K562 (cell line): Measurements from ENCODE around the gene CHD3. TPM values are rescaled to one million over a fixed set of nuclear protein-coding genes. Genes with fewer than 3 reads are reported as not detected.

Source experiments
- CCAR2 ChIP-seq: fragments of 200-400 bp; formaldehyde crosslinking; IDR thresholded peaks from 2 replicates; pipeline ENCODE4 v1.6.1; 2017; ENCODE audit warnings: mild to moderate bottlenecking, low read depth, low read length
- CTBP1 ChIP-seq: fragments of 450-650 bp; IDR thresholded peaks from 2 replicates; pipeline ENCODE4 v1.6.1; 2016; ENCODE audit warnings: borderline replicate concordance
- DNMT1 ChIP-seq: fragments of 450-650 bp; IDR thresholded peaks from 2 replicates; pipeline ENCODE4 v1.6.1; 2016; ENCODE audit warnings: antibody characterized with exemption, mild to moderate bottlenecking
- ELF4 ChIP-seq: fragments of 450-650 bp; formaldehyde crosslinking; IDR thresholded peaks from 2 replicates; pipeline ENCODE4 v1.4.0; 2022; ENCODE audit warnings: missing genetic modification characterization
- HNRNPLL ChIP-seq: fragments of 200-400 bp; formaldehyde crosslinking; IDR thresholded peaks from 2 replicates; pipeline ENCODE4 v1.6.1; 2017; ENCODE audit warnings: low read length, low read depth, mild to moderate bottlenecking; ENCODE audit not compliant: poor library complexity, severe bottlenecking
- MCM3 ChIP-seq: fragments of 450-650 bp; IDR thresholded peaks from 2 replicates; pipeline ENCODE4 v1.6.1; 2016
- STAG1 ChIP-seq: sonication (generic); formaldehyde crosslinking; IDR thresholded peaks from 2 replicates; pipeline ENCODE4 v1.5.0; 2020; ENCODE audit warnings: missing genetic modification reagents, borderline replicate concordance
- TAF9B ChIP-seq: fragments of 450-650 bp; IDR thresholded peaks from 2 replicates; pipeline ENCODE4 v1.6.1; 2018; ENCODE audit warnings: mild to moderate bottlenecking; ENCODE audit not compliant: partially characterized antibody
- ZFX ChIP-seq: sonication (generic); formaldehyde crosslinking; IDR thresholded peaks from 2 replicates; pipeline ENCODE4 v1.8.0; 2022; ENCODE audit warnings: mild to moderate bottlenecking, missing genetic modification reagents, moderate library complexity
- ZNF384 ChIP-seq: IDR thresholded peaks from 2 replicates; pipeline ENCODE4 v1.6.1; 2012; ENCODE audit warnings: low read depth, low read length, improper control_type of control experiment
- ZNF445 ChIP-seq: fragments of 250-450 bp; sonication (Bioruptor Pico); IDR thresholded peaks from 2 replicates; pipeline ENCODE4 v1.4.0; 2020; ENCODE audit warnings: low read depth, mild to moderate bottlenecking, moderate library complexity
- polyA plus RNA-seq, 8 experiments: library from polyadenylated mRNA; depleted of rRNA in 4 of 8; stranded (reverse) in 5 of 8; unstranded in 3 of 8; fragments of >200 nt; fragmentation: Nextera tagmentation in 2 of 8; fragmentation: Illumina TruSeq in 1 of 8; extraction: Ambion mirVana in 2 of 8; extraction: Trizol in 1 of 8; gene quantifications; 2 replicates each; pipeline versions ENCODE4 v1.2.1 to v1.2.3, GENCODE V29; 2011 to 2014; ENCODE audit warnings: inconsistent platforms in 1 of 8, missing spikeins in 1 of 8
- total RNA-seq, 7 experiments: library from RNA; depleted of rRNA in 6 of 7; stranded (reverse); fragments of >200 nt in 6 of 7; fragmentation: Illumina TruSeq in 2 of 7; extraction: Trizol in 2 of 7; gene quantifications; 2 replicates each; pipeline versions ENCODE4 v1.2.1 to v1.2.3, GENCODE V29; 2011 to 2021; ENCODE audit warnings: low replicate concordance in 1 of 7
- TF ChIP-seq, protein P1 (sequence below): fragments of 200-800 bp; sonication (Bioruptor generic); IDR thresholded peaks from 2 replicates; pipeline ENCODE4 v1.6.1; 2016; ENCODE audit warnings: missing genetic modification characterization, missing compliant biosample characterization
- TF ChIP-seq, protein P2 (sequence below), 2 experiments: fragments of 450-650 bp; formaldehyde crosslinking in 1 of 2; IDR thresholded peaks; 2 replicates each; pipeline versions ENCODE4 v1.4.0 to v1.6.1; 2014 to 2020; ENCODE audit warnings: mild to moderate bottlenecking in 2 of 2, borderline replicate concordance in 1 of 2, low read depth in 1 of 2
- TF ChIP-seq, protein P3 (sequence below): fragments of 450-650 bp; formaldehyde crosslinking; IDR thresholded peaks from 2 replicates; pipeline ENCODE4 v1.4.0; 2020; ENCODE audit warnings: mild to moderate bottlenecking, moderate library complexity

Gene CHD3
- total and polyA plus RNA-seq, 9 of the 15 experiments (the other 6 are each of a cell fraction or from before 2014, with no cell fraction given) = 0.39 to 38.2 (median 21.2) TPM

DNA sequence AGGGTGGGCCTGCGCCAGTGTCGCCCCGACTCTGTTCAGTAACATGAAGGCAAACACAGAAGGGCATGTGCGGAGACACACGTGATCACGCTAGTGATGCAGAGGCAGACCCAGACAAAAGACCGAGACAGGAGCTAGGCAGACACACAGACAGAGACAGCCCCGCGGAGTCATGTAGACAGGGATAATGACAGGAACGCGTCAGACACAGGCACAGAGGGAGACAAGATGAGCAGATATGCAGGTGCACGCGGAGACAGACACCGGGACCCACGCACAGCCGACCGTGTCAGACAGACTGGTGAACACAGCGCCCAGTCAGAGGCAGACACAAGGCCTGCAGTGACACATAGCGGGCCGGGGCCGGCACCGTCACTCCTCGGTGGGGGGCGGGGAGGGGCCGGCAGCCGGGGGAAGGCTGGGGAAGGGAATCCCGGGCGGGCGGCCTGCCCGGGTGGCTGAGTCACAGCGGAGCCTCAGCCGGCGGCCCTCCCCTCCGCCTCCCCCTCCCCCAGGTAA, 47.1 kb upstream of the CHD3 start (continued):
- TF ChIP-seq, protein P1, sequence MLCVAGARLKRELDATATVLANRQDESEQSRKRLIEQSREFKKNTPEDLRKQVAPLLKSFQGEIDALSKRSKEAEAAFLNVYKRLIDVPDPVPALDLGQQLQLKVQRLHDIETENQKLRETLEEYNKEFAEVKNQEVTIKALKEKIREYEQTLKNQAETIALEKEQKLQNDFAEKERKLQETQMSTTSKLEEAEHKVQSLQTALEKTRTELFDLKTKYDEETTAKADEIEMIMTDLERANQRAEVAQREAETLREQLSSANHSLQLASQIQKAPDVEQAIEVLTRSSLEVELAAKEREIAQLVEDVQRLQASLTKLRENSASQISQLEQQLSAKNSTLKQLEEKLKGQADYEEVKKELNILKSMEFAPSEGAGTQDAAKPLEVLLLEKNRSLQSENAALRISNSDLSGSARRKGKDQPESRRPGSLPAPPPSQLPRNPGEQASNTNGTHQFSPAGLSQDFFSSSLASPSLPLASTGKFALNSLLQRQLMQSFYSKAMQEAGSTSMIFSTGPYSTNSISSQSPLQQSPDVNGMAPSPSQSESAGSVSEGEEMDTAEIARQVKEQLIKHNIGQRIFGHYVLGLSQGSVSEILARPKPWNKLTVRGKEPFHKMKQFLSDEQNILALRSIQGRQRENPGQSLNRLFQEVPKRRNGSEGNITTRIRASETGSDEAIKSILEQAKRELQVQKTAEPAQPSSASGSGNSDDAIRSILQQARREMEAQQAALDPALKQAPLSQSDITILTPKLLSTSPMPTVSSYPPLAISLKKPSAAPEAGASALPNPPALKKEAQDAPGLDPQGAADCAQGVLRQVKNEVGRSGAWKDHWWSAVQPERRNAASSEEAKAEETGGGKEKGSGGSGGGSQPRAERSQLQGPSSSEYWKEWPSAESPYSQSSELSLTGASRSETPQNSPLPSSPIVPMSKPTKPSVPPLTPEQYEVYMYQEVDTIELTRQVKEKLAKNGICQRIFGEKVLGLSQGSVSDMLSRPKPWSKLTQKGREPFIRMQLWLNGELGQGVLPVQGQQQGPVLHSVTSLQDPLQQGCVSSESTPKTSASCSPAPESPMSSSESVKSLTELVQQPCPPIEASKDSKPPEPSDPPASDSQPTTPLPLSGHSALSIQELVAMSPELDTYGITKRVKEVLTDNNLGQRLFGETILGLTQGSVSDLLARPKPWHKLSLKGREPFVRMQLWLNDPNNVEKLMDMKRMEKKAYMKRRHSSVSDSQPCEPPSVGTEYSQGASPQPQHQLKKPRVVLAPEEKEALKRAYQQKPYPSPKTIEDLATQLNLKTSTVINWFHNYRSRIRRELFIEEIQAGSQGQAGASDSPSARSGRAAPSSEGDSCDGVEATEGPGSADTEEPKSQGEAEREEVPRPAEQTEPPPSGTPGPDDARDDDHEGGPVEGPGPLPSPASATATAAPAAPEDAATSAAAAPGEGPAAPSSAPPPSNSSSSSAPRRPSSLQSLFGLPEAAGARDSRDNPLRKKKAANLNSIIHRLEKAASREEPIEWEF (CRISPR knock-in tag) = no peak
- TF ChIP-seq ZNF384 = no peak
- TF ChIP-seq ELF4 = 0 out of 2 replicates have a peak, but pooled peaks have one; percentile 40
- TF ChIP-seq MCM3 = no peak
- TF ChIP-seq TAF9B = peak; percentile 63
- TF ChIP-seq CCAR2 = no peak
- TF ChIP-seq, protein P2, sequence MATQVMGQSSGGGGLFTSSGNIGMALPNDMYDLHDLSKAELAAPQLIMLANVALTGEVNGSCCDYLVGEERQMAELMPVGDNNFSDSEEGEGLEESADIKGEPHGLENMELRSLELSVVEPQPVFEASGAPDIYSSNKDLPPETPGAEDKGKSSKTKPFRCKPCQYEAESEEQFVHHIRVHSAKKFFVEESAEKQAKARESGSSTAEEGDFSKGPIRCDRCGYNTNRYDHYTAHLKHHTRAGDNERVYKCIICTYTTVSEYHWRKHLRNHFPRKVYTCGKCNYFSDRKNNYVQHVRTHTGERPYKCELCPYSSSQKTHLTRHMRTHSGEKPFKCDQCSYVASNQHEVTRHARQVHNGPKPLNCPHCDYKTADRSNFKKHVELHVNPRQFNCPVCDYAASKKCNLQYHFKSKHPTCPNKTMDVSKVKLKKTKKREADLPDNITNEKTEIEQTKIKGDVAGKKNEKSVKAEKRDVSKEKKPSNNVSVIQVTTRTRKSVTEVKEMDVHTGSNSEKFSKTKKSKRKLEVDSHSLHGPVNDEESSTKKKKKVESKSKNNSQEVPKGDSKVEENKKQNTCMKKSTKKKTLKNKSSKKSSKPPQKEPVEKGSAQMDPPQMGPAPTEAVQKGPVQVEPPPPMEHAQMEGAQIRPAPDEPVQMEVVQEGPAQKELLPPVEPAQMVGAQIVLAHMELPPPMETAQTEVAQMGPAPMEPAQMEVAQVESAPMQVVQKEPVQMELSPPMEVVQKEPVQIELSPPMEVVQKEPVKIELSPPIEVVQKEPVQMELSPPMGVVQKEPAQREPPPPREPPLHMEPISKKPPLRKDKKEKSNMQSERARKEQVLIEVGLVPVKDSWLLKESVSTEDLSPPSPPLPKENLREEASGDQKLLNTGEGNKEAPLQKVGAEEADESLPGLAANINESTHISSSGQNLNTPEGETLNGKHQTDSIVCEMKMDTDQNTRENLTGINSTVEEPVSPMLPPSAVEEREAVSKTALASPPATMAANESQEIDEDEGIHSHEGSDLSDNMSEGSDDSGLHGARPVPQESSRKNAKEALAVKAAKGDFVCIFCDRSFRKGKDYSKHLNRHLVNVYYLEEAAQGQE (IDR thresholded peaks at IDR 0.05; ENCODE audit: borderline replicate concordance) = peak; percentile 42; the same call in 1 of the 2 replicates
- TF ChIP-seq, protein P2 (CRISPR knock-in tag; IDR thresholded peaks at IDR 0.05; ENCODE audit: low read depth) = no peak
- peak; percentile 64 for TF ChIP-seq ZFX (CRISPR knock-in tag)
- TF ChIP-seq STAG1 (CRISPR knock-in tag) = no peak
- no peak for TF ChIP-seq DNMT1
- no peak for TF ChIP-seq HNRNPLL
- peak; percentile 67; the same call in 1 of the 2 replicates for TF ChIP-seq CTBP1
- TF ChIP-seq ZNF445 (CRISPR knock-in tag) = no peak
- TF ChIP-seq, protein P3, sequence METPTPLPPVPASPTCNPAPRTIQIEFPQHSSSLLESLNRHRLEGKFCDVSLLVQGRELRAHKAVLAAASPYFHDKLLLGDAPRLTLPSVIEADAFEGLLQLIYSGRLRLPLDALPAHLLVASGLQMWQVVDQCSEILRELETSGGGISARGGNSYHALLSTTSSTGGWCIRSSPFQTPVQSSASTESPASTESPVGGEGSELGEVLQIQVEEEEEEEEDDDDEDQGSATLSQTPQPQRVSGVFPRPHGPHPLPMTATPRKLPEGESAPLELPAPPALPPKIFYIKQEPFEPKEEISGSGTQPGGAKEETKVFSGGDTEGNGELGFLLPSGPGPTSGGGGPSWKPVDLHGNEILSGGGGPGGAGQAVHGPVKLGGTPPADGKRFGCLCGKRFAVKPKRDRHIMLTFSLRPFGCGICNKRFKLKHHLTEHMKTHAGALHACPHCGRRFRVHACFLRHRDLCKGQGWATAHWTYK (CRISPR knock-in tag) = no peak
